Heart left ventricle (tissue), 13 donors: ENCODE measurements around the gene WDR41.

ENCODE experiments used
- POLR2A ChIP-seq, 2 donors: fragments of 450-650 bp; IDR thresholded peaks; one replicate each; pipeline ENCODE4 v1.6.1; 2017; ENCODE audit warnings: antibody characterized with exemption in 2 of 2, mild to moderate bottlenecking in 2 of 2, moderate library complexity in 2 of 2
- TF ChIP-seq, protein P1 (sequence below), 12 donors: fragments of 200-600 bp; sonication (generic) in 4 of 12; IDR thresholded peaks; one replicate each; pipeline versions ENCODE4 v1.5.0 to v1.8.0; 2018 to 2022; ENCODE audit warnings: antibody characterized with exemption in 12 of 12, mild to moderate bottlenecking in 5 of 12
- donor health status: ischemic (EF 13 %, LVEDD 7.1; RV severe dilation, severe dysfunction).
- donor health status: DM: no; HTN: yes; CAD: no.
- donor health status: DM: no; HTN: no; CAD: no.
- donor health status: ischemic (EF 25% LVEDD 6.9; RV normal size, moderate dysfunction).
- donor health status: ischemic (EF 25% LVEDD 5.7; RV mildly dilated, moderate dysfunction).
- donor health status: ischemic (EF 35%, LVEDD 5.7; RV mildly dilated, moderate dysfunction).
- donor health status: nonischemic (EF 11% LVEDD 7.7; RV severe dilation, severe dysfunction).
- donor health status: DM: yes; HTN: yes; CAD: no.
- donor health status: PGD.
- donor health status: ischemic (EF 29% LVEDD 5.4; RV normal size, mild dysfunction).
- donor health status: nonischemic (EF 23%, LVEDD 6.1; RV moderate dilation, normal function).

DNA sequence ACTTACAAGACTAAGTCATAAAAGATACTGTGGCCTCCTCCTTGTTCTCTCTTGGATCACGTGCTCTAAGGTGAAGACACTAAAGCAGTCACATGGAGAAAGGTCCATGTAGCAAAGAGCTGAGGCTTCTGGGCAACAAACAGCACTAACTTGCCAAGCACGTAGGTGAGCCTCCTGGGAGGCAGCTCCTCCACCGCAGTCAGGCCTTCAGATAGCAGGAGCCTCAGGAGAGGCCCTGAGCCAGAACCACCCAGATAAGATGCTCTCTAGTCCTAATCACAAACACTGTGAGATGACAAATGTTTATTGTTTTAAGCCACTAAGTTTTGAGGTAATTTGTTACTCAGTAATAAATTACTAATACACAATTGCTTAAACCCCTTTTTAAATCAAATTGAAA is 38.0 kb downstream of the WDR41 start:
- TF ChIP-seq, protein P1, sequence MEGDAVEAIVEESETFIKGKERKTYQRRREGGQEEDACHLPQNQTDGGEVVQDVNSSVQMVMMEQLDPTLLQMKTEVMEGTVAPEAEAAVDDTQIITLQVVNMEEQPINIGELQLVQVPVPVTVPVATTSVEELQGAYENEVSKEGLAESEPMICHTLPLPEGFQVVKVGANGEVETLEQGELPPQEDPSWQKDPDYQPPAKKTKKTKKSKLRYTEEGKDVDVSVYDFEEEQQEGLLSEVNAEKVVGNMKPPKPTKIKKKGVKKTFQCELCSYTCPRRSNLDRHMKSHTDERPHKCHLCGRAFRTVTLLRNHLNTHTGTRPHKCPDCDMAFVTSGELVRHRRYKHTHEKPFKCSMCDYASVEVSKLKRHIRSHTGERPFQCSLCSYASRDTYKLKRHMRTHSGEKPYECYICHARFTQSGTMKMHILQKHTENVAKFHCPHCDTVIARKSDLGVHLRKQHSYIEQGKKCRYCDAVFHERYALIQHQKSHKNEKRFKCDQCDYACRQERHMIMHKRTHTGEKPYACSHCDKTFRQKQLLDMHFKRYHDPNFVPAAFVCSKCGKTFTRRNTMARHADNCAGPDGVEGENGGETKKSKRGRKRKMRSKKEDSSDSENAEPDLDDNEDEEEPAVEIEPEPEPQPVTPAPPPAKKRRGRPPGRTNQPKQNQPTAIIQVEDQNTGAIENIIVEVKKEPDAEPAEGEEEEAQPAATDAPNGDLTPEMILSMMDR (IDR thresholded peaks at IDR 0.05): no peak
- TF ChIP-seq POLR2A (IDR thresholded peaks at IDR 0.05): no peak
